ENCODE results near the gene NUBPL. TPM values are rescaled to one million over a fixed set of nuclear protein-coding genes. Genes with fewer than 3 reads are reported as not detected.

NUBPL gene
- total and polyA plus RNA-seq, 12 donors: 3.6 to 27.3 (median 16.9) TPM

GRCh38 chr14:31760277-31760676 is 199.1 kb downstream of the NUBPL start:
- Histone ChIP-seq H3K36me3 (replicated peaks in 1 of 2) (no peaks in the 10 kb centered on the region), H3K27ac (no peak overlapping the region), H3K9me3 (replicated peaks in 1 of 3) (no peaks in the 10 kb centered on the region), H3K4me3 (no peak overlapping the region), H3K4me1 (replicated peaks in 1 of 2) (no peaks in the 10 kb centered on the region), H3K27me3 (no peaks in the 10 kb centered on the region)
- WGBS, 4 donors: 64 to 66% (median 65%) methylated on average over 3 of the region's 3 CpGs
- intact Hi-C loops (cut with DNase I): no loop called here
- no peak for TF ChIP-seq CTCF (IDR thresholded peaks at IDR 0.05)
- TF ChIP-seq POLR2A (IDR thresholded peaks at IDR 0.05): no peak
- DNase-seq: no peak

GRCh38 chr14:31761325-31761724 is 200.1 kb downstream of the NUBPL start:
- no peaks in the 10 kb centered on the region for H3K4me1 ChIP-seq (replicated peaks in 1 of 2)
- TF ChIP-seq CTCF (IDR thresholded peaks at IDR 0.05) (no peak), POLR2A (IDR thresholded peaks at IDR 0.05) (no peak)

GRCh38 chr14:31763041-31763440 is 201.8 kb downstream of the NUBPL start:
- WGBS, 4 donors: 89 to 100% (median 94%) methylated on average over 1 of the region's 1 CpG
- H3K9me3 ChIP-seq (replicated peaks in 1 of 3): no peaks in the 10 kb centered on the region
- no peak for TF ChIP-seq CTCF (IDR thresholded peaks at IDR 0.05)
- intact Hi-C loops (cut with DNase I): no loop called here
- H3K36me3 ChIP-seq (replicated peaks in 1 of 2): no peaks in the 10 kb centered on the region
- no peak overlapping the region for H3K27ac ChIP-seq
- DNase-seq: no peak
- H3K27me3 ChIP-seq: no peaks in the 10 kb centered on the region
- H3K4me3 ChIP-seq: no peak overlapping the region
- no peaks in the 10 kb centered on the region for H3K4me1 ChIP-seq (replicated peaks in 1 of 2)

More at GRCh38 chr14:31761325-31761724, 200.1 kb downstream of the NUBPL start:
- 73 to 98% (median 92%) methylated on average over 4 of the region's 4 CpGs for whole genome bisulfite sequencing, 4 donors
- H3K4me3 ChIP-seq: no peak overlapping the region
- intact Hi-C loops (cut with DNase I): no loop called here
- H3K36me3 ChIP-seq (replicated peaks in 1 of 2): no peaks in the 10 kb centered on the region
- DNase-seq: no peak
- no peaks in the 10 kb centered on the region for H3K9me3 ChIP-seq (replicated peaks in 1 of 3)
- H3K27ac ChIP-seq: no peak overlapping the region
- no peaks in the 10 kb centered on the region for H3K27me3 ChIP-seq

- H3K27me3 ChIP-seq: no peaks in the 10 kb centered on the region
- WGBS, 4 donors: 80 to 96% (median 88%) methylated on average over 5 of the region's 5 CpGs
Measured at GRCh38 chr14:31766315-31766892, 205.2 kb downstream of the NUBPL start.

More at GRCh38 chr14:31766315-31766892, 205.2 kb downstream of the NUBPL start:
- H3K4me1 ChIP-seq (replicated peaks in 1 of 2): no peaks in the 10 kb centered on the region
- H3K4me3 ChIP-seq: no peak overlapping the region
- intact Hi-C loops (cut with DNase I): no loop called here
- no peak for TF ChIP-seq POLR2A (IDR thresholded peaks at IDR 0.05)
- no peak for TF ChIP-seq CTCF (IDR thresholded peaks at IDR 0.05)
- H3K9me3 ChIP-seq (replicated peaks in 1 of 3): no peaks in the 10 kb centered on the region
- no peak overlapping the region for H3K27ac ChIP-seq
- no peaks in the 10 kb centered on the region for H3K36me3 ChIP-seq (replicated peaks in 1 of 2)
- no peak for DNase-seq

Data from adrenal gland (tissue), 12 donors.